HEK293T (cell line): ENCODE results near the gene RHOA.

Experiments
- BHLHE40 ChIP-seq: fragments of 450-650 bp; IDR thresholded peaks from 2 replicates; pipeline ENCODE4 v1.6.1; 2016; ENCODE audit warnings: mild to moderate bottlenecking, moderate library complexity, borderline replicate concordance
- ELF4 ChIP-seq: fragments of 450-650 bp; IDR thresholded peaks from 2 replicates; pipeline ENCODE4 v1.6.1; 2017; ENCODE audit warnings: antibody characterized with exemption
- FOXA1 ChIP-seq: fragments of 450-650 bp; IDR thresholded peaks from 2 replicates; pipeline ENCODE4 v1.6.1; 2016; ENCODE audit warnings: mild to moderate bottlenecking
- FOXK2 ChIP-seq: fragments of 450-650 bp; IDR thresholded peaks from 2 replicates; pipeline ENCODE4 v1.6.1; 2016; ENCODE audit warnings: mild to moderate bottlenecking
- FOXM1 ChIP-seq: fragments of 450-650 bp; IDR thresholded peaks from 2 replicates; pipeline ENCODE4 v1.6.1; 2017; ENCODE audit warnings: mild to moderate bottlenecking, borderline replicate concordance
- L3MBTL2 ChIP-seq: fragments of 450-650 bp; conservative IDR thresholded peaks from 2 replicates; pipeline ENCODE4 v1.6.1; 2016; ENCODE audit warnings: mild to moderate bottlenecking
- SP1 ChIP-seq: fragments of 450-650 bp; IDR thresholded peaks from 2 replicates; pipeline ENCODE4 v1.6.1; 2017

GRCh38 chr3:49415931-49416601, 4.3 kb upstream of the RHOA start:
- no peak for TF ChIP-seq ELF4
- TF ChIP-seq L3MBTL2 = no peak
- TF ChIP-seq FOXA1 = no peak
- TF ChIP-seq SP1 = no peak
- TF ChIP-seq FOXM1 = no peak
- TF ChIP-seq FOXK2 = no peak
- TF ChIP-seq BHLHE40 = no peak
